GM12878 (cell line): ENCODE measurements around the gene PSMB3. TPM values are rescaled to one million over a fixed set of nuclear protein-coding genes. Genes with fewer than 3 reads are reported as not detected.

Experiments used
- ATAC-seq: fragments of 200-7000 bp; cut with Tn5 transposase; 3 replicates; pipeline ENCODE4 v1.9.1; 2020; ENCODE audit warnings: mild to moderate bottlenecking, moderate library complexity
- BruUV-seq: library from RNA; stranded (reverse); fragments of 400-500 nt; replicated peaks from 2 replicates; lab custom pipeline; 2021; lab: Mats Ljungman, UMichigan
- CTCF ChIA-PET: fragments of 300-600 bp; sonication (Branson Sonifier 250); formaldehyde crosslinking; extraction: SDS; loops from one replicate; lab custom pipeline; 2021; ENCODE audit warnings: inconsistent platforms; lab: Yijun Ruan, JAX
- POLR2A ChIA-PET: fragments of 350-600 bp; formaldehyde crosslinking; extraction: SDS; loops from one replicate; lab custom pipeline; 2021; ENCODE audit warnings: inconsistent platforms; lab: Charles Lee
- RAD21 ChIA-PET: fragments of 300-600 bp; sonication (Branson Sonifier 250); formaldehyde crosslinking; loops from one replicate; lab custom pipeline; 2023; ENCODE audit warnings: antibody characterized with exemption; ENCODE audit not compliant: unreplicated experiment; lab: Charles Lee
- SMC1A ChIA-PET: fragments of 300-600 bp; sonication (Branson Sonifier 250); formaldehyde crosslinking; loops from one replicate; lab custom pipeline; 2023; ENCODE audit not compliant: unreplicated experiment, uncharacterized antibody; lab: Charles Lee
- DNase-seq: peaks from one replicate; pipeline ENCODE4 v3.0.0-alpha.2; 2011; ENCODE audit warnings: low read depth, low spot score
- FAIRE-seq: peaks from 3 replicates; lab custom pipeline; 2011; peaks lifted over from hg19 to GRCh38; lab: Jason Lieb, UNC
- H2AFZ ChIP-seq: 2 replicates; pipeline ENCODE4 v1.6.0; 2011; ENCODE audit warnings: low read depth, low read length, control low read depth; ENCODE audit not compliant: control insufficient read depth
- H3K27ac ChIP-seq: 2 replicates; pipeline ENCODE4 v1.5.1; 2011; ENCODE audit warnings: control low read depth; ENCODE audit not compliant: control insufficient read depth, insufficient read depth
- H3K27me3 ChIP-seq, 2 experiments: replicated peaks in 1 of 2; 2 replicates each; pipeline versions ENCODE4 v1.6.0 to v1.6.1; 2011; ENCODE audit warnings: low read length in 1 of 2; ENCODE audit not compliant: control insufficient read depth in 2 of 2, insufficient read depth in 2 of 2
- H3K36me3 ChIP-seq, 2 experiments: 2 replicates each; pipeline ENCODE4 v1.5.1; 2011; ENCODE audit warnings: low read length in 1 of 2; ENCODE audit not compliant: control insufficient read depth in 2 of 2, insufficient read depth in 2 of 2
- H3K4me1 ChIP-seq: 2 replicates; pipeline ENCODE4 v1.6.1; 2011; ENCODE audit warnings: mild to moderate bottlenecking, low read length, moderate library complexity, mixed read lengths; ENCODE audit not compliant: control insufficient read depth, insufficient read depth
- H3K4me2 ChIP-seq: 2 replicates; pipeline ENCODE4 v1.6.0; 2011; ENCODE audit warnings: control low read depth; ENCODE audit not compliant: control insufficient read depth, insufficient read depth
- H3K4me3 ChIP-seq: fragments of 200-600 bp; sonication (generic); 2 replicates; pipeline ENCODE4 v1.5.1; 2016
- H3K79me2 ChIP-seq: 2 replicates; pipeline ENCODE4 v1.6.0; 2011; ENCODE audit warnings: low read length; ENCODE audit not compliant: control insufficient read depth, insufficient read depth
- H3K9ac ChIP-seq: 2 replicates; pipeline ENCODE4 v1.8.0; 2011; ENCODE audit warnings: low read length, control low read depth, mixed read lengths; ENCODE audit not compliant: control insufficient read depth, insufficient read depth
- H3K9me3 ChIP-seq: replicated peaks from 3 replicates; pipeline ENCODE4 v1.5.1; 2011; ENCODE audit warnings: mild to moderate bottlenecking, low read length; ENCODE audit not compliant: control insufficient read depth, insufficient read depth
- H4K20me1 ChIP-seq: 2 replicates; pipeline ENCODE4 v1.6.0; 2011; ENCODE audit not compliant: control insufficient read depth, insufficient read depth
- ASH2L ChIP-seq: fragments of 300-600, 200-600 bp; sonication (generic); IDR thresholded peaks from 2 replicates; pipeline ENCODE4 v1.6.1; 2017; ENCODE audit warnings: low read depth, mild to moderate bottlenecking, borderline replicate concordance
- CREB1 ChIP-seq: IDR thresholded peaks from 2 replicates; pipeline ENCODE4 v1.6.1; 2012; ENCODE audit warnings: low read depth, mild to moderate bottlenecking, inconsistent platforms
- CTCF ChIP-seq, 3 experiments: IDR thresholded peaks in 2 of 3; conservative IDR thresholded peaks in 1 of 3; 2 replicates each; pipeline ENCODE4 v1.5.1; 2011; ENCODE audit warnings: low read depth in 3 of 3, low read length in 3 of 3, mild to moderate bottlenecking in 3 of 3, control low read depth in 2 of 3, moderate library complexity in 2 of 3, inconsistent platforms in 1 of 3, mixed read lengths in 1 of 3; ENCODE audit not compliant: control insufficient read depth in 2 of 3, insufficient read depth in 1 of 3; ENCODE audit errors: extremely low read depth in 1 of 3
- EGR1 ChIP-seq, 2 experiments: IDR thresholded peaks; 1 replicate in 1 of 2; 2 replicates in 1 of 2; pipeline ENCODE4 v1.6.1; 2011 to 2012; ENCODE audit warnings: low read depth in 2 of 2, low read length in 2 of 2, borderline replicate concordance in 1 of 2, mild to moderate bottlenecking in 1 of 2, moderate library complexity in 1 of 2
- FOXM1 ChIP-seq: IDR thresholded peaks from 2 replicates; pipeline ENCODE4 v1.6.1; 2012; ENCODE audit warnings: low read depth, mild to moderate bottlenecking, inconsistent platforms, low read length, moderate library complexity
- GATAD2B ChIP-seq: fragments of 450-650 bp; conservative IDR thresholded peaks from 2 replicates; pipeline ENCODE4 v1.6.1; 2017; ENCODE audit warnings: low read depth, mild to moderate bottlenecking, moderate library complexity
- MEF2A ChIP-seq: IDR thresholded peaks from 2 replicates; pipeline ENCODE4 v1.6.1; 2011; ENCODE audit warnings: low read depth, mild to moderate bottlenecking, low read length, moderate library complexity; ENCODE audit not compliant: insufficient read depth
- PML ChIP-seq: IDR thresholded peaks from 2 replicates; pipeline ENCODE4 v1.6.1; 2012; ENCODE audit warnings: low read length, inconsistent platforms
- POLR2A ChIP-seq: IDR thresholded peaks from 2 replicates; pipeline ENCODE4 v1.6.1; 2011; ENCODE audit warnings: low read depth, mild to moderate bottlenecking, low read length
- POLR2AphosphoS5 ChIP-seq: IDR thresholded peaks from 2 replicates; pipeline ENCODE4 v1.6.1; 2011; ENCODE audit warnings: mild to moderate bottlenecking, low read length, inconsistent platforms
- POU2F2 ChIP-seq: IDR thresholded peaks from 3 replicates; pipeline ENCODE4 v1.6.1; 2011; ENCODE audit warnings: low read depth, mild to moderate bottlenecking, low read length, borderline replicate concordance
- RUNX3 ChIP-seq: IDR thresholded peaks from 2 replicates; pipeline ENCODE4 v1.6.1; 2012; ENCODE audit warnings: low read length, inconsistent platforms
- SPI1 ChIP-seq: IDR thresholded peaks from 2 replicates; pipeline ENCODE4 v1.6.1; 2011; ENCODE audit warnings: low read depth, mild to moderate bottlenecking, low read length, moderate library complexity, borderline replicate concordance; ENCODE audit not compliant: insufficient read depth
- ZBTB11 ChIP-seq: fragments of 450-650 bp; formaldehyde crosslinking; IDR thresholded peaks from 2 replicates; pipeline ENCODE4 v1.5.0; 2022; ENCODE audit warnings: mild to moderate bottlenecking, missing genetic modification characterization
- WGBS: methylation state at CpG from one replicate; pipeline ENCODE4 v1.1.6; 2016; ENCODE audit warnings: low lambda C conversion rate; ENCODE audit not compliant: insufficient replicate concordance, insufficient coverage; ENCODE audit errors: missing lambda C conversion rate; 5-methylcytosine and 5-hydroxymethylcytosine counted together
- in situ Hi-C: fragments of 300-500 bp; cut with MboI; formaldehyde crosslinking; loops from 9 replicates; pipeline ENCODE4 v1.14.3; 2018; ENCODE audit warnings: mixed read lengths
- intact Hi-C: fragments of 100-400 bp; cut with micrococcal nuclease; formaldehyde crosslinking; loops from one replicate; pipeline ENCODE4 v1.14.2; 2022; ENCODE audit not compliant: unreplicated experiment
- polyA plus RNA-seq, 11 experiments: library from polyadenylated mRNA; depleted of rRNA in 4 of 11; unstranded in 6 of 11; stranded (reverse) in 5 of 11; fragments of >200 nt; fragmentation: Nextera tagmentation in 4 of 11; fragmentation: Illumina TruSeq in 1 of 11; extraction: Ambion mirVana in 4 of 11; extraction: Trizol in 1 of 11; gene quantifications; 1 replicate in 1 of 11; 2 replicates in 10 of 11; pipeline versions ENCODE4 v1.2.1 to v1.2.3, GENCODE V29; 2011 to 2016; ENCODE audit warnings: inconsistent platforms in 2 of 11, missing spikeins in 2 of 11, low read depth in 1 of 11
- total RNA-seq, 4 experiments: library from RNA; depleted of rRNA in 3 of 4; stranded (reverse); fragments of >200 nt in 3 of 4; fragmentation: Illumina TruSeq in 1 of 4; extraction: Trizol in 1 of 4; gene quantifications; 2 replicates each; pipeline versions ENCODE4 v1.2.1 to v1.2.3, GENCODE V29; 2013 to 2021
- TF ChIP-seq, protein P1 (sequence below): IDR thresholded peaks from 2 replicates; pipeline ENCODE4 v1.6.1; 2012; ENCODE audit warnings: low read length, inconsistent platforms

PSMB3 gene
- total and polyA plus RNA-seq, 10 of the 15 experiments (the other 5 are each of a cell fraction or from before 2014, with no cell fraction given), result 300 to 2,130 (median 490) TPM

GRCh38 chr17:38702916-38703741 is 49.4 kb upstream of the PSMB3 start:
- Histone ChIP-seq H3K4me2 (peak overlapping the region; percentile 99), H3K27me3 (no peaks in the 10 kb centered on the region), H3K9me3 (no peaks in the 10 kb centered on the region), H3K4me1 (peaks cover 30% of the 10 kb centered on the region), H3K36me3 (peaks cover 4 to 5% of the 10 kb centered on the region in 2 experiments; a peak in 3 of 4 replicates), H4K20me1 (no peaks in the 10 kb centered on the region), H3K9ac (peak overlapping the region; percentile 100), H3K79me2 (peaks cover 52% of the 10 kb centered on the region), H2AFZ (peak overlapping the region; percentile 35; the same call in 1 of the 2 replicates), H3K4me3 (peak overlapping the region; percentile 91), H3K27ac (peak overlapping the region; percentile 100)
- ChIA-PET SMC1A (interaction anchor here (1.5 to 4.3 kb wide), 2 partner anchors 26 to 145 kb away, joined by 5 to 26 read pairs; partner anchors contain the start of gene EPOP), RAD21 (interaction anchor here (1.0 to 1.5 kb wide), 3 partner anchors 22 to 32 kb away, joined by 3 read pairs; no protein-coding TSS in a partner anchor), CTCF (interaction anchor here (2.3 kb wide), 1 partner anchor 27 kb away, joined by 16 read pairs; the partner anchor contains the start of gene EPOP), POLR2A (interaction anchor here (1.5 kb wide), 1 partner anchor 25 kb away, joined by 5 read pairs; no protein-coding TSS in a partner anchor)
- TSS peak; percentile 64 for BruUV-seq
- no peak for FAIRE-seq
- under 1% methylated on average over 55 of the region's 55 CpGs for WGBS
- no peak for DNase-seq
- in situ Hi-C loops, result no loop called here
- peak; percentile 20 for ATAC-seq
- intact Hi-C loops, result loop anchor here (2.0 kb wide), 1 partner anchor 28 kb away; the partner anchor contains the start of gene CISD3
- TF ChIP-seq FOXM1, result peak; percentile 53; the same call in 1 of the 2 replicates
- no peak for TF ChIP-seq CTCF (IDR thresholded peaks at IDR 0.05 in 2 of 3, conservative IDR thresholded peaks at IDR 0.05 in 1 of 3; ENCODE audit: control insufficient read depth in 2 of 3, extremely low read depth in 1 of 3, insufficient read depth in 1 of 3, low read depth in 3 of 3, low read length in 3 of 3)
- TF ChIP-seq PML, result peak; percentile 56
- TF ChIP-seq, protein P1, sequence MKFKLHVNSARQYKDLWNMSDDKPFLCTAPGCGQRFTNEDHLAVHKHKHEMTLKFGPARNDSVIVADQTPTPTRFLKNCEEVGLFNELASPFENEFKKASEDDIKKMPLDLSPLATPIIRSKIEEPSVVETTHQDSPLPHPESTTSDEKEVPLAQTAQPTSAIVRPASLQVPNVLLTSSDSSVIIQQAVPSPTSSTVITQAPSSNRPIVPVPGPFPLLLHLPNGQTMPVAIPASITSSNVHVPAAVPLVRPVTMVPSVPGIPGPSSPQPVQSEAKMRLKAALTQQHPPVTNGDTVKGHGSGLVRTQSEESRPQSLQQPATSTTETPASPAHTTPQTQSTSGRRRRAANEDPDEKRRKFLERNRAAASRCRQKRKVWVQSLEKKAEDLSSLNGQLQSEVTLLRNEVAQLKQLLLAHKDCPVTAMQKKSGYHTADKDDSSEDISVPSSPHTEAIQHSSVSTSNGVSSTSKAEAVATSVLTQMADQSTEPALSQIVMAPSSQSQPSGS, result peak; percentile 31; the same call in 1 of the 2 replicates
- TF ChIP-seq POLR2A, result peak; percentile 43; the same call in 1 of the 2 replicates
- TF ChIP-seq ZBTB11 (CRISPR knock-in tag), result no peak
- peak; percentile 70; the same call in 2 of the 3 replicates for TF ChIP-seq POU2F2
- no peak for TF ChIP-seq GATAD2B
- TF ChIP-seq SPI1, result peak; percentile 62
- peak; percentile 71 for TF ChIP-seq POLR2AphosphoS5
- TF ChIP-seq EGR1 (IDR thresholded peaks at IDR 0.05; ENCODE audit: borderline replicate concordance in 1 of 2, low read depth in 2 of 2, low read length in 2 of 2), result 0 out of 3 replicates have a peak, but pooled peaks of 1 of the 2 experiments have one; percentile 1
- TF ChIP-seq RUNX3, result peak; percentile 40; the same call in 1 of the 2 replicates
- no peak for TF ChIP-seq CREB1
- 0 out of 2 replicates have a peak, but pooled peaks have one; percentile 13 for TF ChIP-seq ASH2L
- 0 out of 2 replicates have a peak, but pooled peaks have one; percentile 14 for TF ChIP-seq MEF2A
